ENCODE results near the gene CBR3. TPM values are rescaled to one million over a fixed set of nuclear protein-coding genes. Genes with fewer than 3 reads are reported as not detected.

Gene CBR3
- total and polyA plus RNA-seq, 2 of the 13 experiments (the other 11 are each of a cell fraction or from before 2014, with no cell fraction given) = not detected

- Histone ChIP-seq H2AFZ (ENCODE audit: low read length) (no peak overlapping the region), H3K9me3 (ENCODE audit: low read length) (no peaks in the 10 kb centered on the region), H3K4me1 (ENCODE audit: insufficient read depth, low read length) (peaks cover 19% of the 10 kb centered on the region), H3K79me2 (ENCODE audit: insufficient read depth, low read length) (no peaks in the 10 kb centered on the region), H3K36me3 (replicated peaks in 1 of 2; ENCODE audit: control insufficient read depth in 1 of 2, insufficient read depth in 2 of 2, low read length in 2 of 2) (no peaks in the 10 kb centered on the region), H3K27me3 (ENCODE audit: control insufficient read depth in 1 of 2, insufficient read depth in 2 of 2, low read length in 2 of 2) (no peaks in the 10 kb centered on the region), H3K9ac (ENCODE audit: insufficient read depth, low read depth, low read length) (no peak overlapping the region), H3K27ac (ENCODE audit: extremely low read length, insufficient read depth, low read length) (no peak overlapping the region), H4K20me1 (ENCODE audit: insufficient read depth, low read length) (no peaks in the 10 kb centered on the region), H3K4me2 (ENCODE audit: low read depth, low read length) (no peak overlapping the region), H3K4me3 (replicated peaks in 1 of 3; ENCODE audit: insufficient read depth in 1 of 3, low read depth in 2 of 3, low read length in 3 of 3) (no peak overlapping the region)
- ChIA-PET CTCF (ENCODE audit: low intra/inter-chr PET ratio, low total read pairs) (no interaction called here), POLR2A (no interaction called here)
- in situ Hi-C loops (cut with HindIII; ENCODE audit: extremely low pct_ligation_motif_present, low pct_unique_long_range_greater_than_20kb) (no loop called here), intact Hi-C loops (cut with micrococcal nuclease; ENCODE audit: unreplicated experiment) (no loop called here)
- WGBS (ENCODE audit: low lambda C conversion rate) = 68% methylated on average over 5 of the region's 5 CpGs
- no peak for FAIRE-seq
- no peak for DNase-seq (ENCODE audit: low spot score)
- no peak for ATAC-seq
- TF ChIP-seq RFX3 (CRISPR knock-in tag; IDR thresholded peaks at IDR 0.05) (no peak), BORCS8-MEF2B (CRISPR knock-in tag; IDR thresholded peaks at IDR 0.05) (no peak), MLLT10 (CRISPR knock-in tag; IDR thresholded peaks at IDR 0.05) (no peak), ZNF17 (CRISPR knock-in tag; IDR thresholded peaks at IDR 0.05) (no peak), ZNF143 (CRISPR knock-in tag; IDR thresholded peaks at IDR 0.05) (no peak), NR2F2 (IDR thresholded peaks at IDR 0.05; ENCODE audit: borderline replicate concordance, low read depth) (no peak)
- TF ChIP-seq, protein P1, sequence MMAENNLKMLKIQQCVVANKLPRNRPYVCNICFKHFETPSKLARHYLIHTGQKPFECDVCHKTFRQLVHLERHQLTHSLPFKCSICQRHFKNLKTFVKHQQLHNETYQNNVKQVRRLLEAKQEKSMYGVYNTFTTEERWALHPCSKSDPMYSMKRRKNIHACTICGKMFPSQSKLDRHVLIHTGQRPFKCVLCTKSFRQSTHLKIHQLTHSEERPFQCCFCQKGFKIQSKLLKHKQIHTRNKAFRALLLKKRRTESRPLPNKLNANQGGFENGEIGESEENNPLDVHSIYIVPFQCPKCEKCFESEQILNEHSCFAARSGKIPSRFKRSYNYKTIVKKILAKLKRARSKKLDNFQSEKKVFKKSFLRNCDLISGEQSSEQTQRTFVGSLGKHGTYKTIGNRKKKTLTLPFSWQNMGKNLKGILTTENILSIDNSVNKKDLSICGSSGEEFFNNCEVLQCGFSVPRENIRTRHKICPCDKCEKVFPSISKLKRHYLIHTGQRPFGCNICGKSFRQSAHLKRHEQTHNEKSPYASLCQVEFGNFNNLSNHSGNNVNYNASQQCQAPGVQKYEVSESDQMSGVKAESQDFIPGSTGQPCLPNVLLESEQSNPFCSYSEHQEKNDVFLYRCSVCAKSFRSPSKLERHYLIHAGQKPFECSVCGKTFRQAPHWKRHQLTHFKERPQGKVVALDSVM (CRISPR knock-in tag; IDR thresholded peaks at IDR 0.05) = no peak
- TF ChIP-seq, protein P2, sequence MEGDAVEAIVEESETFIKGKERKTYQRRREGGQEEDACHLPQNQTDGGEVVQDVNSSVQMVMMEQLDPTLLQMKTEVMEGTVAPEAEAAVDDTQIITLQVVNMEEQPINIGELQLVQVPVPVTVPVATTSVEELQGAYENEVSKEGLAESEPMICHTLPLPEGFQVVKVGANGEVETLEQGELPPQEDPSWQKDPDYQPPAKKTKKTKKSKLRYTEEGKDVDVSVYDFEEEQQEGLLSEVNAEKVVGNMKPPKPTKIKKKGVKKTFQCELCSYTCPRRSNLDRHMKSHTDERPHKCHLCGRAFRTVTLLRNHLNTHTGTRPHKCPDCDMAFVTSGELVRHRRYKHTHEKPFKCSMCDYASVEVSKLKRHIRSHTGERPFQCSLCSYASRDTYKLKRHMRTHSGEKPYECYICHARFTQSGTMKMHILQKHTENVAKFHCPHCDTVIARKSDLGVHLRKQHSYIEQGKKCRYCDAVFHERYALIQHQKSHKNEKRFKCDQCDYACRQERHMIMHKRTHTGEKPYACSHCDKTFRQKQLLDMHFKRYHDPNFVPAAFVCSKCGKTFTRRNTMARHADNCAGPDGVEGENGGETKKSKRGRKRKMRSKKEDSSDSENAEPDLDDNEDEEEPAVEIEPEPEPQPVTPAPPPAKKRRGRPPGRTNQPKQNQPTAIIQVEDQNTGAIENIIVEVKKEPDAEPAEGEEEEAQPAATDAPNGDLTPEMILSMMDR (CRISPR knock-in tag; IDR thresholded peaks at IDR 0.05) = no peak
- BruUV-seq (replicated peaks) = no TSS peak
Observed at GRCh38 chr21:36147911-36148310, 13.0 kb downstream of the CBR3 start.
